Measurements from ENCODE around the gene AP1G2. TPM values are rescaled to one million over a fixed set of nuclear protein-coding genes. Genes with fewer than 3 reads are reported as not detected.

Gene AP1G2
- total RNA-seq, 4 donors from 2014 or later = 38.9 to 98.8 (median 68.8) TPM

DNA sequence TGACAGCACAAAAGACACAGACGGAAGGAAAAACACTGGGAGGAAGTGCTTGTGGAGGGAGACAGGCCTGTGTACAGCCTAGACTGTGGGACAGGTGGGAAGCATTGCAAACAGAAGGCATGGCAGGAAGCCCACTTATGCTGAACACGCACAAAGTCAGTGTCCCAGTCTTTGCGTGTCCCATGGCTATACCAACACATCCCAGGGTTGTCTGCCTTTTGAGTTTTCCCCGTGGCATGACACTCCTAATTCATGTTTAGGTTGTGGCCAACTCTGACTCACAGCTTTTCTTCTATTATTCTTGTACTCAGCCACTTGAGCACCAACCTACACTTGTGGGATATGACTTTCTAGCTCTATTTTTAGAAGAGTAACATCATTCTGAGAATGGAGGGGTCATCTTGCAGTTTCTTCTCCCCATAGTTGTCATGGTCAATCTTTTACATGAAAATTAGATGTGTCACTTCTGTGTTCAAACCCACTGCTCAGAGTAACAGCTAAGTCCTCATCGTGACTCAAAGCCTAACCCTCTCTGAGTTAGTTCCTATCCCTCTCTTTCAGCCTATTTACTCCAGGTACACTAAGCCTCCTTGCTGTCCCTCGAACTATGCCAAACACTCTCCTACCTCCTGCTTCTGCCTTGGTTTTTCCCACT, 38.5 kb upstream of the AP1G2 start:
- Histone ChIP-seq H3K27me3 (no peaks in the 10 kb centered on the region), H3K27ac (no peak overlapping the region), H3K9me3 (no peaks in the 10 kb centered on the region), H3K4me1 (no peaks in the 10 kb centered on the region), H3K4me3 (no peak overlapping the region), H3K36me3 (no peaks in the 10 kb centered on the region)
- no peak for DNase-seq
- no peak for TF ChIP-seq POLR2A (IDR thresholded peaks at IDR 0.05)
- TF ChIP-seq, protein P1, sequence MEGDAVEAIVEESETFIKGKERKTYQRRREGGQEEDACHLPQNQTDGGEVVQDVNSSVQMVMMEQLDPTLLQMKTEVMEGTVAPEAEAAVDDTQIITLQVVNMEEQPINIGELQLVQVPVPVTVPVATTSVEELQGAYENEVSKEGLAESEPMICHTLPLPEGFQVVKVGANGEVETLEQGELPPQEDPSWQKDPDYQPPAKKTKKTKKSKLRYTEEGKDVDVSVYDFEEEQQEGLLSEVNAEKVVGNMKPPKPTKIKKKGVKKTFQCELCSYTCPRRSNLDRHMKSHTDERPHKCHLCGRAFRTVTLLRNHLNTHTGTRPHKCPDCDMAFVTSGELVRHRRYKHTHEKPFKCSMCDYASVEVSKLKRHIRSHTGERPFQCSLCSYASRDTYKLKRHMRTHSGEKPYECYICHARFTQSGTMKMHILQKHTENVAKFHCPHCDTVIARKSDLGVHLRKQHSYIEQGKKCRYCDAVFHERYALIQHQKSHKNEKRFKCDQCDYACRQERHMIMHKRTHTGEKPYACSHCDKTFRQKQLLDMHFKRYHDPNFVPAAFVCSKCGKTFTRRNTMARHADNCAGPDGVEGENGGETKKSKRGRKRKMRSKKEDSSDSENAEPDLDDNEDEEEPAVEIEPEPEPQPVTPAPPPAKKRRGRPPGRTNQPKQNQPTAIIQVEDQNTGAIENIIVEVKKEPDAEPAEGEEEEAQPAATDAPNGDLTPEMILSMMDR (IDR thresholded peaks at IDR 0.05) = no peak
- intact Hi-C loops (cut with DNase I; ENCODE audit: low total_unique reads) = no loop called here

DNA sequence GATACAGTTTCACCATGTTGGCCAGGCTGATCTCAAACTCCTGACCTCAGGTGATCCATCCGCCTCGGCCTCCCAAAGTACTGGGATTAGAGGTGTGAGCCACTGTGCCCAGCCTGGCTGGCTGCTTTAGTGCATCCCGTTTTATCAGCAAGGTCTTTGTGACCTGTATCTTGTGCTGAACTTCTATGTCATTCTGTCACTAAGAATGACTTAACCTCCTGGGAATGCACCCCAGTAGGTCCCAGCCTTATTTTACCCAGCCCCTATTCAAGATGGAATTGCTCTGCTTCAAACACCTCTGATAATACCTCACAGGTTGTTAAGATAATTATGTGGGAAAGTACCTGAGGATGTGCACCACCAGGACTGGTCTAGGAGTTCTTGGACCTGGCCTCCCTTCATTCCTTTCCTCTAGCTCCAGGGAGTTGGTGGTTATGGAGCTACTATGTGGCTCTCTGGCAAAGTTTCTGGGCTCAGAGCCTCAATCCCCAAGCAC, 37.1 kb upstream of the AP1G2 start:
- H3K36me3 ChIP-seq = no peaks in the 10 kb centered on the region

DNA sequence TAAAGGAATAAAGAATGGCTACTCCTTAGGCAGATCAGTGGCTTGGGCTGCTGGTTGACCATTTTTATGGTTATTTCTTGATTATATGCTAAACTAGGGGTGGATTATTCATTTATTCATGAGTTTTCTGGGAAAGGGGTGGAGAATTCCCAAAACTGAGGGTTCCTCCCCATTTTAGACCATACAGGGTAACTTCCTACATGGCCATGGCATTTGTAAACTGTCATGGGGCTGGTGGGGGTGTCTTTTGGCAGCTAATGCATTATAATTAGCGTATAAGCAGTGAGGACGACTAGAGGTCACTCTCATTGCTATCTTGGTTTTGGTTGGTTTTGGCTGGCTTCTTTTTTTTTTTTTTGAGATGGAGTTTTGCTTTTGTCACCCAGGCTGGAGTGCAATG, 36.6 kb upstream of the AP1G2 start:
- H3K4me1 ChIP-seq = no peaks in the 10 kb centered on the region
- H3K36me3 ChIP-seq = no peaks in the 10 kb centered on the region
- H3K27ac ChIP-seq = no peak overlapping the region
- H3K9me3 ChIP-seq = no peaks in the 10 kb centered on the region
- DNase-seq = no peak
- no peak overlapping the region for H3K4me3 ChIP-seq
- H3K27me3 ChIP-seq = no peaks in the 10 kb centered on the region
- TF ChIP-seq, protein P1 (IDR thresholded peaks at IDR 0.05) = no peak
- TF ChIP-seq POLR2A (IDR thresholded peaks at IDR 0.05) = no peak
- intact Hi-C loops (cut with DNase I; ENCODE audit: low total_unique reads) = no loop called here

More for the DNA sequence above, 37.1 kb upstream of the AP1G2 start:
- Histone ChIP-seq H3K4me1 (no peaks in the 10 kb centered on the region), H3K4me3 (no peak overlapping the region), H3K9me3 (no peaks in the 10 kb centered on the region), H3K27me3 (no peaks in the 10 kb centered on the region), H3K27ac (no peak overlapping the region)
- TF ChIP-seq POLR2A (IDR thresholded peaks at IDR 0.05) = no peak
- TF ChIP-seq, protein P1 (IDR thresholded peaks at IDR 0.05) = no peak
- intact Hi-C loops (cut with DNase I; ENCODE audit: low total_unique reads) = no loop called here
- DNase-seq = no peak

DNA sequence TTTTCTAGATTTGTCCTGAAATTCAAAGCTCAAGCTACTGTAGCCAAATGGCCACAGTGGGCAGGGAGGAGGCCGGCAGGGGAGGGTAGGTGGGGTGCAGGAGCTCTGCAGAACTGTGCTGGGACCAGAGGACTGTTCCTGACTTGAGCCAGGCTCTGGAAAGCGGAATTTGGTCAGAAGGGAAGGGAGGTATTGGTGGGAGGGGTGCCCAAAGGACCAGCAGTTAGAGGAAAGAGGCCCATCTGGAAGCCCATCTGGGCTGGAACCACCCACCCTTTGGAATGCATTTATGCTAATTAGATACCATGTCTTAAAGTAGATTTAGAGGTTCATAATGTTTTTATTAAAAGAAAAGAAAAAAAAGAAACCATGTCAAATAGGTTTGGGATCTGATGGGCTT, 35.5 kb upstream of the AP1G2 start:
- H3K36me3 ChIP-seq = no peaks in the 10 kb centered on the region
- no peak overlapping the region for H3K4me3 ChIP-seq
- H3K27ac ChIP-seq = no peak overlapping the region
- TF ChIP-seq, protein P1 (IDR thresholded peaks at IDR 0.05) = no peak
- no peak for TF ChIP-seq POLR2A (IDR thresholded peaks at IDR 0.05)
- intact Hi-C loops (cut with DNase I; ENCODE audit: low total_unique reads) = no loop called here
- no peaks in the 10 kb centered on the region for H3K27me3 ChIP-seq
- H3K9me3 ChIP-seq = no peaks in the 10 kb centered on the region
- H3K4me1 ChIP-seq = no peaks in the 10 kb centered on the region
- DNase-seq = no peak

DNA sequence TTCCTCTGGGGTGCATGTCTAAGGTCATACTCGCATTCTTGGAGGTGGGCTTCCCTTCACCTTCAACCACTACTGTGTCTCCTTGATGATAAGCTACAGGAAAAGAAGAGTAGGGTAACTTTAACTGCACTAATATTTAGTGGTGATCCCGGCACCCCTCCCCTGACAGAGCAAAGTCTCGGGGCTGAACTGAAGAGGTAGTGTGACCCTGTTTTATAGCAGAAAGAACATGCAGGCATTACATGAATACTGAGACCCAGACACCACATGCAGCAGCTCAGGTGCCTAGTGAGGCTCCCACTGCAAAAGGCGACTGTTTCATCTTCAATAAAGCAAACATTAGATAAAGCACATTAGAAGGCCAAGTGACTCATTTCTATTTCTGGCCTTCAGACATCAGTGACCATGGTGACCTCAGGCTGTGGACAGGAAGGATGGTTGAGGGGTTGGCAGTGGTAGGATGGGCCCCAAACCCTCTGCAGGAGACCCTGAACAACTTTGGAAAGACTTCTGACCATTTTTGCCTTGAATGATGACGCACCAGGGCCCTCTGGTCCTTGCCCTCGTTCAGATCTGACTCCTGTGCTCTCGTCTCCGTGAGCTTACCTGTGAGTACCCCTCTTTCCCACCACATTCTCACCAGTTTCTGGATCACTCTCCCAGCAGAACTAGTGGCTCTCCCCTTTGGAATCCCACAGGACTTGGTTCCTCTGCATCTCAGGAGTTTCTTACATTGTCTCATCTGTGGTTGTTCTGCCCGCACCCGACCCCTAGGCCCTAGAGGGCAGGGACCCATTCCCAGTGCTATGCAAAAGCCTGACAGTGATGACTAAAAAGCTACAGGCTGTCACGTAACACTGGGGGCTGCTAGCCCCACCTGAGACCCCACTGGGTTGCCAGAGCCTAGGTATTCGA, 34.8 kb upstream of the AP1G2 start:
- H3K36me3 ChIP-seq = no peaks in the 10 kb centered on the region
- H3K27me3 ChIP-seq = no peaks in the 10 kb centered on the region
- intact Hi-C loops (cut with DNase I; ENCODE audit: low total_unique reads) = no loop called here
- H3K4me1 ChIP-seq = no peaks in the 10 kb centered on the region
- DNase-seq = no peak
- no peak overlapping the region for H3K4me3 ChIP-seq
- H3K27ac ChIP-seq = no peak overlapping the region
- TF ChIP-seq POLR2A (IDR thresholded peaks at IDR 0.05) = no peak
- TF ChIP-seq, protein P1 (IDR thresholded peaks at IDR 0.05) = no peak
- no peaks in the 10 kb centered on the region for H3K9me3 ChIP-seq

Data from uterus (tissue), 4 donors.